OCI-LY3 (cell line): ENCODE measurements around the gene FUT4.

ENCODE experiments used
- H2AFZ ChIP-seq: fragments of 200-600, 300-600 bp; shearing (Covaris generic); 2 replicates; pipeline ENCODE4 v1.6.0; 2014; ENCODE audit warnings: antibody characterized with exemption, low read depth, low read length
- H3K27ac ChIP-seq: fragments of 200-600, 300-600 bp; sonication (generic); 2 replicates; pipeline ENCODE4 v1.5.1; 2014; ENCODE audit warnings: mild to moderate bottlenecking, low read length, moderate library complexity, mixed read lengths
- H3K27me3 ChIP-seq: fragments of 200-600, 300-600 bp; sonication (generic); 2 replicates; pipeline ENCODE4 v1.6.1; 2014; ENCODE audit warnings: low read depth, low read length, mixed read lengths
- H3K36me3 ChIP-seq: fragments of 200-600, 300-600 bp; sonication (generic); replicated peaks from 2 replicates; pipeline ENCODE3; 2014; ENCODE audit warnings: low read depth, low read length, mixed read lengths
- H3K4me1 ChIP-seq: fragments of 300-600, 200-600 bp; sonication (generic); 2 replicates; pipeline ENCODE4 v1.6.1; 2014; ENCODE audit warnings: low read length, mixed read lengths
- H3K4me2 ChIP-seq: fragments of 200-600, 300-600 bp; sonication (generic); 2 replicates; pipeline ENCODE4 v1.6.1; 2014; ENCODE audit warnings: low read length, mixed read lengths
- H3K4me3 ChIP-seq: fragments of 300-600, 200-600 bp; sonication (generic); 2 replicates; pipeline ENCODE4 v1.5.1; 2014; ENCODE audit warnings: antibody characterized with exemption, mild to moderate bottlenecking, low read length, moderate library complexity
- H3K79me2 ChIP-seq: fragments of 300-600, 200-600 bp; shearing (Covaris generic); 2 replicates; pipeline ENCODE4 v1.6.1; 2014; ENCODE audit warnings: mild to moderate bottlenecking, low read length, mixed read lengths
- H3K9ac ChIP-seq: fragments of 300-600, 200-600 bp; shearing (Covaris generic); 2 replicates; pipeline ENCODE4 v1.6.0; 2014; ENCODE audit warnings: mild to moderate bottlenecking, low read length, moderate library complexity
- H3K9me3 ChIP-seq: fragments of 200-600, 300-600 bp; shearing (Covaris generic); 2 replicates; pipeline ENCODE4 v1.6.1; 2014; ENCODE audit warnings: low read length, mixed read lengths; ENCODE audit not compliant: insufficient read depth
- H4K20me1 ChIP-seq: fragments of 200-600, 300-600 bp; sonication (generic); 2 replicates; pipeline ENCODE4 v1.6.1; 2016; ENCODE audit warnings: low read length, mixed read lengths; ENCODE audit not compliant: insufficient read depth
- EZH2phosphoT487 ChIP-seq: fragments of 200-600 bp; shearing (Covaris generic); IDR thresholded peaks from 2 replicates; pipeline ENCODE4 v1.6.1; 2018; ENCODE audit warnings: antibody characterized with exemption, mixed run types, low read depth
- TF ChIP-seq, protein P1 (sequence below): fragments of 200-600, 300-600 bp; sonication (generic); IDR thresholded peaks from 2 replicates; pipeline ENCODE4 v1.5.1; 2014; ENCODE audit warnings: antibody characterized with exemption, low read length, low read depth

The FUT4 gene

GRCh38 chr11:94546162-94546470, 2.4 kb downstream of the FUT4 start:
- peaks cover 27% of the 10 kb centered on the region for H3K4me1 ChIP-seq
- no peak overlapping the region for H3K9ac ChIP-seq
- H3K4me3 ChIP-seq = no peak overlapping the region
- H3K27ac ChIP-seq = no peak overlapping the region
- no peaks in the 10 kb centered on the region for H4K20me1 ChIP-seq
- H2AFZ ChIP-seq = no peak overlapping the region
- H3K9me3 ChIP-seq = no peaks in the 10 kb centered on the region
- H3K4me2 ChIP-seq = no peak overlapping the region
- peaks cover 3% of the 10 kb centered on the region; the same call in 1 of the 2 replicates for H3K79me2 ChIP-seq
- no peak for TF ChIP-seq EZH2phosphoT487
- TF ChIP-seq, protein P1, sequence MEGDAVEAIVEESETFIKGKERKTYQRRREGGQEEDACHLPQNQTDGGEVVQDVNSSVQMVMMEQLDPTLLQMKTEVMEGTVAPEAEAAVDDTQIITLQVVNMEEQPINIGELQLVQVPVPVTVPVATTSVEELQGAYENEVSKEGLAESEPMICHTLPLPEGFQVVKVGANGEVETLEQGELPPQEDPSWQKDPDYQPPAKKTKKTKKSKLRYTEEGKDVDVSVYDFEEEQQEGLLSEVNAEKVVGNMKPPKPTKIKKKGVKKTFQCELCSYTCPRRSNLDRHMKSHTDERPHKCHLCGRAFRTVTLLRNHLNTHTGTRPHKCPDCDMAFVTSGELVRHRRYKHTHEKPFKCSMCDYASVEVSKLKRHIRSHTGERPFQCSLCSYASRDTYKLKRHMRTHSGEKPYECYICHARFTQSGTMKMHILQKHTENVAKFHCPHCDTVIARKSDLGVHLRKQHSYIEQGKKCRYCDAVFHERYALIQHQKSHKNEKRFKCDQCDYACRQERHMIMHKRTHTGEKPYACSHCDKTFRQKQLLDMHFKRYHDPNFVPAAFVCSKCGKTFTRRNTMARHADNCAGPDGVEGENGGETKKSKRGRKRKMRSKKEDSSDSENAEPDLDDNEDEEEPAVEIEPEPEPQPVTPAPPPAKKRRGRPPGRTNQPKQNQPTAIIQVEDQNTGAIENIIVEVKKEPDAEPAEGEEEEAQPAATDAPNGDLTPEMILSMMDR = no peak
- no peaks in the 10 kb centered on the region for H3K36me3 ChIP-seq
- no peaks in the 10 kb centered on the region for H3K27me3 ChIP-seq

DNA sequence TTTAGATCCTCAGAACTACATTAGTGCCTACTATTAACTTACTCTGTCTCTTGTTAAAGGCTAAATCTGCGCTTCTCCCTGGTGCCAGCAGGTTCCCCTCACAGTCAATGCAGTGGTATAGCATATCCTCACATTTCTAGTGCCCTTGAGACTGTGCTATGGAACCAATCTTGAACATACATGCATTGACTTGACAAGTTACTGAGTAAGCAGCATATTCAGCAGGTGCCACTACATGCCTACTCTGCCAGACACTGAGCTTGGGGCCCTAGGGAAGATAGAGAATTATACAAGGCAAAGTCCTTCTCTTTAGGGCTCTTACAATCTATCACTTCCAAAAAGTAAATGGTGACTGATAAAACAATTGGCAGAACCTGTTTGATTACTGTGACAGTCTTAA, 3.2 kb downstream of the FUT4 start:
- Histone ChIP-seq H3K27me3 (no peaks in the 10 kb centered on the region), H2AFZ (no peak overlapping the region), H3K4me2 (no peak overlapping the region), H3K4me1 (peaks cover 32% of the 10 kb centered on the region), H3K36me3 (no peaks in the 10 kb centered on the region), H3K79me2 (peaks cover 3% of the 10 kb centered on the region; the same call in 1 of the 2 replicates), H3K9ac (no peak overlapping the region), H4K20me1 (no peaks in the 10 kb centered on the region), H3K4me3 (no peak overlapping the region), H3K9me3 (no peaks in the 10 kb centered on the region), H3K27ac (no peak overlapping the region)
- TF ChIP-seq EZH2phosphoT487 = no peak
- TF ChIP-seq, protein P1 = no peak

DNA sequence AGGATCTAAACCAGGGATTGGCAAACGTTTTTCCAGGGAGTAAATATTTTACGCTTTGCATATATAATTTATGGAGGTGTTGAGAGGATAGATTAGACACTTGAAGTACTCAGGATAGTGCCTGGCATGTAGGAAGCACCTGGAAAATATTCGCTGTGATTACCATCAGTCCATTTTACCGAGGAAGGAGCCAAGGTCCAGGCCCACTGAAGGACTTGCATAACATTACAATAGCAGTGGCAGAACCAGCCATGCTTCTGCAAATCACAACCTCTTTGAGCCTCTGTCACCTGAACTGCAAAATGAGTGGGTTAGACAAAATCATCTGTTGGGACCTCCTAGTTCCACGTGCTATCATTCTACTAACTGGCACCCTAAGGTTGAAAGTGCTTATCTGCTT, 5.4 kb downstream of the FUT4 start:
- H3K4me2 ChIP-seq = no peak overlapping the region
- no peak overlapping the region for H3K27ac ChIP-seq
- TF ChIP-seq, protein P1 = no peak
- no peak for TF ChIP-seq EZH2phosphoT487
- H3K79me2 ChIP-seq = peaks cover 3% of the 10 kb centered on the region; the same call in 1 of the 2 replicates
- no peaks in the 10 kb centered on the region for H3K9me3 ChIP-seq
- no peaks in the 10 kb centered on the region for H3K36me3 ChIP-seq
- H3K27me3 ChIP-seq = no peaks in the 10 kb centered on the region
- no peak overlapping the region for H2AFZ ChIP-seq
- H3K4me3 ChIP-seq = no peak overlapping the region
- no peaks in the 10 kb centered on the region for H4K20me1 ChIP-seq
- peaks cover 23% of the 10 kb centered on the region for H3K4me1 ChIP-seq
- no peak overlapping the region for H3K9ac ChIP-seq

- no peak for TF ChIP-seq EZH2phosphoT487
- TF ChIP-seq, protein P1 = no peak
- H3K27me3 ChIP-seq = no peaks in the 10 kb centered on the region
- peak overlapping the region; percentile 80 for H3K4me2 ChIP-seq
- no peaks in the 10 kb centered on the region for H3K9me3 ChIP-seq
- peak overlapping the region; percentile 15 for H3K27ac ChIP-seq
- H3K36me3 ChIP-seq = no peaks in the 10 kb centered on the region
- H3K79me2 ChIP-seq = no peaks in the 10 kb centered on the region
- peaks cover 20% of the 10 kb centered on the region for H3K4me1 ChIP-seq
- peak overlapping the region; percentile 35; the same call in 1 of the 2 replicates for H2AFZ ChIP-seq
- H3K9ac ChIP-seq = peak overlapping the region; percentile 40
- no peaks in the 10 kb centered on the region for H4K20me1 ChIP-seq
- H3K4me3 ChIP-seq = peak overlapping the region; percentile 57
Observed at GRCh38 chr11:94550513-94550912, 6.8 kb downstream of the FUT4 start.
